CD4-positive, alpha-beta T cell treated with Interferon alpha-2 for 1 hour (primary cell): ENCODE results near the gene DHX30.
"Not testable (repeated sequence)": the region's sequence is repeated elsewhere in the genome, so short reads cannot be mapped to it uniquely, and the experiment has no call there.

ENCODE experiments used
- DNase-seq, 2 donors: peaks; one replicate each; pipeline ENCODE4 v3.0.0-alpha.2; 2020 to 2022

DHX30 gene

GRCh38 chr3:47854720-47855455 is 52.0 kb downstream of the DHX30 start:
- DNase-seq, result no peak

- no peak for DNase-seq
These were observed 52.8 kb downstream of the DHX30 start for GRCh38 chr3:47855461-47856383.

GRCh38 chr3:47856669-47857068 is 53.7 kb downstream of the DHX30 start:
- DNase-seq, result no peak

GRCh38 chr3:47857151-47857550 is 54.2 kb downstream of the DHX30 start:
- DNase-seq, result no peak

- DNase-seq, result no peak
These were observed 57.1 kb downstream of the DHX30 start for GRCh38 chr3:47859956-47860605.

GRCh38 chr3:47863391-47864128 is 60.6 kb downstream of the DHX30 start:
- no peak for DNase-seq

GRCh38 chr3:47865192-47865591 is 62.3 kb downstream of the DHX30 start:
- DNase-seq, result no peak

- DNase-seq, result no peak
These were observed 64.6 kb downstream of the DHX30 start for GRCh38 chr3:47867451-47868044.

GRCh38 chr3:47868306-47868705 is 65.4 kb downstream of the DHX30 start:
- DNase-seq, result no peak

- DNase-seq, result no peak
These were observed 67.2 kb downstream of the DHX30 start for GRCh38 chr3:47870156-47870555.

- DNase-seq, result no peak
These were observed 67.8 kb downstream of the DHX30 start for GRCh38 chr3:47870702-47871260.

GRCh38 chr3:47871389-47871788 is 68.5 kb downstream of the DHX30 start:
- DNase-seq, result no peak

GRCh38 chr3:47872916-47873315 is 70.0 kb downstream of the DHX30 start:
- DNase-seq, result no peak

- DNase-seq, result no peak
These were observed 71.5 kb downstream of the DHX30 start for GRCh38 chr3:47874438-47874837.

GRCh38 chr3:47874913-47875312 is 72.0 kb downstream of the DHX30 start:
- no peak for DNase-seq

GRCh38 chr3:47877290-47877689 is 74.4 kb downstream of the DHX30 start:
- DNase-seq, result no peak

- DNase-seq, result no peak
These were observed 74.8 kb downstream of the DHX30 start for GRCh38 chr3:47877719-47878118.

- DNase-seq, result no peak
These were observed 79.4 kb downstream of the DHX30 start for GRCh38 chr3:47882338-47882737.

GRCh38 chr3:47884603-47885002 is 81.7 kb downstream of the DHX30 start:
- DNase-seq, result no peak

- no peak for DNase-seq
These were observed 82.2 kb downstream of the DHX30 start for GRCh38 chr3:47885168-47885567.

- not testable (repeated sequence) for DNase-seq
These were observed 85.1 kb downstream of the DHX30 start for GRCh38 chr3:47887991-47888390.
